ENCODE measurements around the gene EIF4G2. TPM values are rescaled to one million over a fixed set of nuclear protein-coding genes. Genes with fewer than 3 reads are reported as not detected.

The EIF4G2 gene
- total and polyA plus RNA-seq, 2 of the 8 experiments (the other 6 are each of a cell fraction or from before 2014, with no cell fraction given): 438 to 964 TPM

DNA sequence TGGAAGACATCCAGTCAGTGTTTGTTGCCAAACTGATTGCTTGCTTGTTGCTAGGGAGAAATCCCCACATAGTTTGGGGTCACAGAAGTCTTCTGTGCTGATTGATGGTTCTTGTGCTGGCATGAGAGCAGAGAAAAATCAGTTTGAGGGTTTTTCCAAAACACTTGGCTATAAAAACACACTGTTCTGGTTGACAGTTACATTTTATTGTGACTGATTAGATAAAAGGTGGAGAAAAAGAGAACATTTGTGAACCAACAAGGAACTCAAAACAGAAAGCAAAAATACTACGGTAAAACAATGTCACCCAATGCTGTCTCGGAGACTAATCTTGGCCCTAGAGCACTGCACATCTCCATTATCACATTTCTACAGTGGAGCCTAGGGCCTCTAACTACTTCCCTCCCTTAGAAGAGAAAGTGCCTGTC lies 14.4 kb upstream of the EIF4G2 start:
- Histone ChIP-seq H3K23me2 (ENCODE audit: low read depth, low read length) (peaks cover 1% of the 10 kb centered on the region; the same call in 1 of the 2 replicates), H3K4ac (replicated peaks; ENCODE audit: insufficient read length, low read depth, low read length) (no peak overlapping the region), H4K91ac (replicated peaks; ENCODE audit: insufficient read length, low read length) (no peak overlapping the region), H3K4me2 (ENCODE audit: insufficient read depth in 1 of 2, low read depth in 2 of 2, low read length in 2 of 2) (no peak overlapping the region), H3K27ac (ENCODE audit: low read depth, low read length) (no peak overlapping the region), H2AK5ac (ENCODE audit: low read depth, low read length) (no peak overlapping the region), H2BK5ac (ENCODE audit: low read depth, low read length) (no peak overlapping the region), H3K36me3 (ENCODE audit: control insufficient read depth in 2 of 4, insufficient read depth in 4 of 4, low read length in 3 of 4) (no peaks in the 10 kb centered on the region), H3K9ac (replicated peaks in 1 of 4; ENCODE audit: extremely low read depth in 1 of 4, low read depth in 3 of 4, low read length in 3 of 4) (no peak overlapping the region), H3K18ac (ENCODE audit: extremely low read depth, low read length) (no peak overlapping the region), H3K9me3 (ENCODE audit: insufficient read depth in 2 of 2, low read depth in 1 of 2, low read length in 1 of 2) (no peaks in the 10 kb centered on the region), H3K4me1 (replicated peaks in 1 of 4; ENCODE audit: control insufficient read depth in 3 of 4, insufficient read depth in 4 of 4, low read length in 3 of 4) (no peaks in the 10 kb centered on the region), H3K79me1 (ENCODE audit: low read depth, low read length) (no peaks in the 10 kb centered on the region), H3K56ac (replicated peaks; ENCODE audit: insufficient read length, low read depth, low read length) (no peak overlapping the region), H2BK12ac (ENCODE audit: low read depth, low read length) (no peak overlapping the region), H4K8ac (ENCODE audit: extremely low read depth, insufficient read depth, low read length) (no peak overlapping the region), H2AFZ (ENCODE audit: low read length) (no peak overlapping the region), H2BK20ac (ENCODE audit: low read length) (no peak overlapping the region), H4K20me1 (replicated peaks in 1 of 2; ENCODE audit: control insufficient read depth in 1 of 2, insufficient read depth in 2 of 2, low read length in 2 of 2) (no peaks in the 10 kb centered on the region), H2BK15ac (ENCODE audit: low read length) (no peak overlapping the region), H3K4me3 (ENCODE audit: extremely low read depth in 1 of 4, insufficient read depth in 2 of 4, low read depth in 3 of 4, low read length in 4 of 4) (no peak overlapping the region), H3K79me2 (ENCODE audit: control insufficient read depth in 1 of 2, insufficient read depth in 2 of 2, low read length in 2 of 2) (no peaks in the 10 kb centered on the region), H3K27me3 (replicated peaks in 1 of 4; ENCODE audit: control insufficient read depth in 3 of 4, extremely low read depth in 1 of 4, insufficient read depth in 3 of 4, low read length in 3 of 4) (no peaks in the 10 kb centered on the region), H3K14ac (ENCODE audit: insufficient read length) (no peak overlapping the region), H2BK120ac (replicated peaks; ENCODE audit: low read depth, low read length) (no peak overlapping the region), H4K5ac (ENCODE audit: insufficient read length, low read depth, low read length) (no peak overlapping the region), H3K23ac (ENCODE audit: insufficient read length) (no peak overlapping the region)
- ChIA-PET CTCF (ENCODE audit: partially characterized antibody) (no interaction called here), POLR2A (ENCODE audit: partially characterized antibody) (interaction anchor here (1.1 to 2.4 kb wide), 2 partner anchors 14 to 16 kb away, joined by 4 to 15 read pairs; partner anchors contain the start of gene EIF4G2)
- FAIRE-seq (no peak), DNase-seq (ENCODE audit: low read depth in 1 of 2, low spot score in 2 of 2) (no peak)
- 88% methylated on average over 2 of the region's 2 CpGs; no CpG with 5 or more reads in 1 of the 2 experiments for WGBS, 2 experiments (ENCODE audit: extremely low coverage in 1 of 2, insufficient coverage in 1 of 2, insufficient read length in 1 of 2, insufficient replicate concordance in 2 of 2, low coverage in 1 of 2, low lambda C conversion rate in 2 of 2, missing lambda C conversion rate in 1 of 2)
- TF ChIP-seq TAF7 (optimal IDR thresholded peaks at IDR 0.05; ENCODE audit: borderline replicate concordance, low read depth, low read length) (no peak), PHF8 (conservative IDR thresholded peaks at IDR 0.05; ENCODE audit: low read depth, low read length) (no peak), POLR2AphosphoS5 (IDR thresholded peaks at IDR 0.05; ENCODE audit: low read depth, low read length) (no peak), MAFK (IDR thresholded peaks at IDR 0.05; ENCODE audit: low read depth, low read length) (no peak), SIN3A (conservative IDR thresholded peaks at IDR 0.05 in 1 of 2, IDR thresholded peaks at IDR 0.05 in 1 of 2; ENCODE audit: low read depth in 1 of 2, low read length in 2 of 2) (no peak), SIX5 (IDR thresholded peaks at IDR 0.05; ENCODE audit: low read depth, low read length) (no peak), TBP (IDR thresholded peaks at IDR 0.05; ENCODE audit: low read depth, low read length) (no peak), EP300 (IDR thresholded peaks at IDR 0.05; ENCODE audit: borderline replicate concordance in 1 of 2, low read depth in 2 of 2, low read length in 2 of 2) (no peak), CREB1 (IDR thresholded peaks at IDR 0.05) (no peak), CHD2 (IDR thresholded peaks at IDR 0.05; ENCODE audit: low read length) (no peak), RAD21 (IDR thresholded peaks at IDR 0.05 in 1 of 2, conservative IDR thresholded peaks at IDR 0.05 in 1 of 2; ENCODE audit: low read depth in 2 of 2, low read length in 2 of 2) (no peak), CEBPB (IDR thresholded peaks at IDR 0.05; ENCODE audit: low read depth, low read length) (no peak), GABPA (IDR thresholded peaks at IDR 0.05; ENCODE audit: borderline replicate concordance, insufficient read depth, low read length) (no peak), KDM1A (IDR thresholded peaks at IDR 0.05; ENCODE audit: borderline replicate concordance, low read length) (no peak)

Data from H1 (cell line).